Measurements from ENCODE around the gene LOC128125822.

Gene LOC128125822

DNA sequence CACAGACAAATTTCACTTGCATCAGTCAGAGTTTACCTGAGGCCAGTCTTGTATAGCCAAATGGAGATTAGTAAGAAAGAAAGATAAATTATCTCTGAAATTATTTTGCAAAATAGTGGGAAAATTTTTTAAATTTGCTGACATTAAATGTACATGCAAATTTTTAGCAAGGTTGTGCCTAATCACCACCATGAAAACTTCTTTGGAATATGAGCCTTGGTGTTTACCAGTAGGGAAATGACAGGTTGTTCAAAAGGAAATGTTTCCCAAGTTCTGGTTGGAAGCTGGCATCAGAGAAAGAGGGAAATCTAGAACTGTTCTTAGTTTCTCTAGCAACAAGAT lies 34.4 kb upstream of the LOC128125822 start:
- Histone ChIP-seq H2AFZ (ENCODE audit: low read length) (no peak overlapping the region), H3K4me3 (ENCODE audit: insufficient read depth, low read length) (no peak overlapping the region), H3K27ac (ENCODE audit: low read depth, low read length) (no peak overlapping the region), H3K4me1 (ENCODE audit: insufficient read depth, low read length) (no peaks in the 10 kb centered on the region), H3K27me3 (ENCODE audit: insufficient read depth, low read length) (no peaks in the 10 kb centered on the region), H3K9me3 (ENCODE audit: low read depth, low read length) (no peaks in the 10 kb centered on the region), H3K79me2 (ENCODE audit: insufficient read depth, low read length) (no peaks in the 10 kb centered on the region), H4K20me1 (ENCODE audit: insufficient read depth, low read length) (no peaks in the 10 kb centered on the region), H3K36me3 (ENCODE audit: insufficient read depth, low read length) (no peaks in the 10 kb centered on the region), H3K4me2 (ENCODE audit: insufficient read depth, low read length) (no peak overlapping the region)
- DNase-seq (ENCODE audit: insufficient read length, low spot score, missing footprints) = no peak
- TF ChIP-seq, protein P1, sequence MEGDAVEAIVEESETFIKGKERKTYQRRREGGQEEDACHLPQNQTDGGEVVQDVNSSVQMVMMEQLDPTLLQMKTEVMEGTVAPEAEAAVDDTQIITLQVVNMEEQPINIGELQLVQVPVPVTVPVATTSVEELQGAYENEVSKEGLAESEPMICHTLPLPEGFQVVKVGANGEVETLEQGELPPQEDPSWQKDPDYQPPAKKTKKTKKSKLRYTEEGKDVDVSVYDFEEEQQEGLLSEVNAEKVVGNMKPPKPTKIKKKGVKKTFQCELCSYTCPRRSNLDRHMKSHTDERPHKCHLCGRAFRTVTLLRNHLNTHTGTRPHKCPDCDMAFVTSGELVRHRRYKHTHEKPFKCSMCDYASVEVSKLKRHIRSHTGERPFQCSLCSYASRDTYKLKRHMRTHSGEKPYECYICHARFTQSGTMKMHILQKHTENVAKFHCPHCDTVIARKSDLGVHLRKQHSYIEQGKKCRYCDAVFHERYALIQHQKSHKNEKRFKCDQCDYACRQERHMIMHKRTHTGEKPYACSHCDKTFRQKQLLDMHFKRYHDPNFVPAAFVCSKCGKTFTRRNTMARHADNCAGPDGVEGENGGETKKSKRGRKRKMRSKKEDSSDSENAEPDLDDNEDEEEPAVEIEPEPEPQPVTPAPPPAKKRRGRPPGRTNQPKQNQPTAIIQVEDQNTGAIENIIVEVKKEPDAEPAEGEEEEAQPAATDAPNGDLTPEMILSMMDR (IDR thresholded peaks at IDR 0.05; ENCODE audit: extremely low read depth, low read depth, low read length) = no peak

DNA sequence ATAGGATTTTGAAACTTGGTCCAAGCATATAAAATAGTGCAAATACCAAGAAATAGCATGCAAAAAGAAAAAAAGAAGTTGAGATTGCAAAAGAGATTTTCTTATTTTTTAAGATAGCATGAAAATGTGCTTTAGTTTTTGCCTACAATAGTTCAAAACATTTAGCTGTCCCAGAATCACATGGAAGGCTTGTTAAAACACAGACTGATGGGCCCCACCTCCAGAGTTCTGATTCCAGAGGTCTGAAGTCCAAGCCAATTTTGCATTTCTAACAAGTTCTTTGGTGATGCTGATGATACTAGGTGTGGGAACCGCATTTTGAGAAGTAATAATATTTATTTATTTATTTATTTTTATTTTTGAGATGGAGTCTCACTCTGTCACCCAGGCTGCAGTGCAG lies 33.7 kb upstream of the LOC128125822 start:
- DNase-seq (ENCODE audit: insufficient read length, low spot score, missing footprints) = no peak
- no peak overlapping the region for H3K4me2 ChIP-seq (ENCODE audit: insufficient read depth, low read length)
- H3K27me3 ChIP-seq (ENCODE audit: insufficient read depth, low read length) = no peaks in the 10 kb centered on the region
- no peaks in the 10 kb centered on the region for H4K20me1 ChIP-seq (ENCODE audit: insufficient read depth, low read length)
- no peaks in the 10 kb centered on the region for H3K36me3 ChIP-seq (ENCODE audit: insufficient read depth, low read length)
- H3K9me3 ChIP-seq (ENCODE audit: low read depth, low read length) = no peaks in the 10 kb centered on the region
- no peak overlapping the region for H3K27ac ChIP-seq (ENCODE audit: low read depth, low read length)
- H3K4me1 ChIP-seq (ENCODE audit: insufficient read depth, low read length) = no peaks in the 10 kb centered on the region
- H3K4me3 ChIP-seq (ENCODE audit: insufficient read depth, low read length) = no peak overlapping the region
- TF ChIP-seq, protein P1 (IDR thresholded peaks at IDR 0.05; ENCODE audit: extremely low read depth, low read depth, low read length) = no peak
- no peaks in the 10 kb centered on the region for H3K79me2 ChIP-seq (ENCODE audit: insufficient read depth, low read length)
- no peak overlapping the region for H2AFZ ChIP-seq (ENCODE audit: low read length)

DNA sequence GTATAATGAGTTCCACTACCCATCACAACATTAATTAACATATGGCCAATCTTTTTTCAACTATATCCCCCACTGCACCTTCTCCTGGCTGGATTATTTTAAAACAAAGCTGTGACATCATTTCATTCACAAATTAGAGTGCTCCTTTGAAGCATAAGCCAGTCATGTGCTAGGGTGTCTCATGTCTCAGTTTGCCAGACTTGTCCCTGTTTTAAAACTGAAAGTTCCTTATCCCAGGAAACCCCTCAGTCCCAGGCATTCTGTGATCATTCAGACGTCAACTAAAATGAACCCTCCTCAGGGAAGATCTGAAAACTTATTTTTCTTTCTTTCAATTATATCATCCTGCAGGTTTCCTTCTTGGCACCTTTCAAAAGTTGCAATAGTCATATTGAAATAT lies 29.3 kb upstream of the LOC128125822 start:
- Histone ChIP-seq H3K36me3 (ENCODE audit: insufficient read depth, low read length) (no peaks in the 10 kb centered on the region), H3K9me3 (ENCODE audit: low read depth, low read length) (no peaks in the 10 kb centered on the region), H4K20me1 (ENCODE audit: insufficient read depth, low read length) (no peaks in the 10 kb centered on the region), H3K79me2 (ENCODE audit: insufficient read depth, low read length) (no peaks in the 10 kb centered on the region), H3K27me3 (ENCODE audit: insufficient read depth, low read length) (no peaks in the 10 kb centered on the region), H3K4me2 (ENCODE audit: insufficient read depth, low read length) (no peak overlapping the region), H2AFZ (ENCODE audit: low read length) (no peak overlapping the region), H3K4me3 (ENCODE audit: insufficient read depth, low read length) (no peak overlapping the region), H3K4me1 (ENCODE audit: insufficient read depth, low read length) (no peaks in the 10 kb centered on the region), H3K27ac (ENCODE audit: low read depth, low read length) (no peak overlapping the region)
- no peak for DNase-seq (ENCODE audit: insufficient read length, low spot score, missing footprints)
- TF ChIP-seq, protein P1 (IDR thresholded peaks at IDR 0.05; ENCODE audit: extremely low read depth, low read depth, low read length) = no peak

DNA sequence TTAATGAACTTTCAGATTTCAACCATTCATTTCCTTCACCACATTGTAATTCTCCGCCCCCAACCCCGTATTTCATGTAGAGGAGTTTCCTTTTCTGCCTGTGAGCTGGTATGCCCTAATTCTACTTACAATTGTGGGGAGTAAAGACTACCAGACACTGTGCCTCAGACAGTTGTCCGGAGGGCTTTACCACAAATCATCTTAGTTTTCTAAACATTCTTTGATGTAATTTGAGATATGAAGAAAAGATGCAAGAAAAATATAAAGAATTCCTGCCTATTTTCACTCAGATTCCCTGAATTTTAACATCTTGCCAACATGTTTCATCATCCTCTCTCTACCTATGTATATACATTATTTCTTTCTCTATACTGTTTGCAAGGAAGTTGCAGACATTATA lies 28.3 kb upstream of the LOC128125822 start:
- H2AFZ ChIP-seq (ENCODE audit: low read length) = no peak overlapping the region
- no peaks in the 10 kb centered on the region for H3K27me3 ChIP-seq (ENCODE audit: insufficient read depth, low read length)
- TF ChIP-seq, protein P1 (IDR thresholded peaks at IDR 0.05; ENCODE audit: extremely low read depth, low read depth, low read length) = no peak
- no peaks in the 10 kb centered on the region for H3K79me2 ChIP-seq (ENCODE audit: insufficient read depth, low read length)
- H3K27ac ChIP-seq (ENCODE audit: low read depth, low read length) = no peak overlapping the region
- no peaks in the 10 kb centered on the region for H4K20me1 ChIP-seq (ENCODE audit: insufficient read depth, low read length)
- DNase-seq (ENCODE audit: insufficient read length, low spot score, missing footprints) = no peak
- no peak overlapping the region for H3K4me2 ChIP-seq (ENCODE audit: insufficient read depth, low read length)
- H3K9me3 ChIP-seq (ENCODE audit: low read depth, low read length) = no peaks in the 10 kb centered on the region
- H3K4me3 ChIP-seq (ENCODE audit: insufficient read depth, low read length) = no peak overlapping the region
- H3K36me3 ChIP-seq (ENCODE audit: insufficient read depth, low read length) = no peaks in the 10 kb centered on the region
- no peaks in the 10 kb centered on the region for H3K4me1 ChIP-seq (ENCODE audit: insufficient read depth, low read length)

All from osteoblast (primary cell).